GM10248 (cell line): ENCODE results near the gene FOSL2.

Experiments used
- CTCF ChIA-PET: fragments of 300-600 bp; sonication (Branson Sonifier 250); formaldehyde crosslinking; extraction: SDS; loops from one replicate; lab custom pipeline; 2021; ENCODE audit warnings: antibody characterized with exemption; lab: Yijun Ruan, JAX
- POLR2A ChIA-PET: fragments of 350-650 bp; sonication (Branson Sonifier 250); formaldehyde crosslinking; extraction: SDS; loops from one replicate; lab custom pipeline; 2020; ENCODE audit warnings: antibody characterized with exemption; lab: Yijun Ruan, JAX
- DNase-seq: peaks from one replicate; pipeline ENCODE4 v3.0.0; 2012; ENCODE audit errors: extremely low spot score
- TF ChIP-seq, protein P1 (sequence below): IDR thresholded peaks from 2 replicates; pipeline ENCODE4 v1.5.1; 2012; ENCODE audit warnings: mild to moderate bottlenecking, low read depth; ENCODE audit errors: extremely low read depth, missing control alignments, control extremely low read depth

FOSL2 gene

DNA sequence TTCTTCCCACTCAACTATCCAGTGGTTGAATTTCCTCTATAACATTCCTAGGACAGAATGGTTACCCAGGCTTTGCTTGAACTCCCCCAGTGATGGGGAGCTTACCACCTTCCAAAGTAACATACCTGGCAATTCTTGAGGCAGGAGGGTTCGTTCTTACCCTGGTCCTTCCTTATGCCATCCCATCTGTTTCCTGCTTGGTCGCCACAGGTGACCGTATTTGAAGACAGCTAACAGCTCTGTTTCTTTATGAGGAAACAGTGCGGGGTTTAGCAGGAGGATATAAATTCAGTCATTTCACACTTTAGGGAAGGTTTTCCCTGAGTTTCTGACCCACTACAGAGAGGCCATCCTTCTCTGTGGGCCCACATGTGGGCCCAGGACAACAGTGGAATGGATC, 42.6 kb downstream of the FOSL2 start:
- TF ChIP-seq, protein P1, sequence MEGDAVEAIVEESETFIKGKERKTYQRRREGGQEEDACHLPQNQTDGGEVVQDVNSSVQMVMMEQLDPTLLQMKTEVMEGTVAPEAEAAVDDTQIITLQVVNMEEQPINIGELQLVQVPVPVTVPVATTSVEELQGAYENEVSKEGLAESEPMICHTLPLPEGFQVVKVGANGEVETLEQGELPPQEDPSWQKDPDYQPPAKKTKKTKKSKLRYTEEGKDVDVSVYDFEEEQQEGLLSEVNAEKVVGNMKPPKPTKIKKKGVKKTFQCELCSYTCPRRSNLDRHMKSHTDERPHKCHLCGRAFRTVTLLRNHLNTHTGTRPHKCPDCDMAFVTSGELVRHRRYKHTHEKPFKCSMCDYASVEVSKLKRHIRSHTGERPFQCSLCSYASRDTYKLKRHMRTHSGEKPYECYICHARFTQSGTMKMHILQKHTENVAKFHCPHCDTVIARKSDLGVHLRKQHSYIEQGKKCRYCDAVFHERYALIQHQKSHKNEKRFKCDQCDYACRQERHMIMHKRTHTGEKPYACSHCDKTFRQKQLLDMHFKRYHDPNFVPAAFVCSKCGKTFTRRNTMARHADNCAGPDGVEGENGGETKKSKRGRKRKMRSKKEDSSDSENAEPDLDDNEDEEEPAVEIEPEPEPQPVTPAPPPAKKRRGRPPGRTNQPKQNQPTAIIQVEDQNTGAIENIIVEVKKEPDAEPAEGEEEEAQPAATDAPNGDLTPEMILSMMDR, result no peak
- ChIA-PET CTCF (interaction anchor here (1.5 to 1.9 kb wide), 4 partner anchors 9 to 712 kb away, joined by 3 to 7 read pairs (median 6); no protein-coding TSS in a partner anchor), POLR2A (no interaction called here)
- DNase-seq, result no peak

DNA sequence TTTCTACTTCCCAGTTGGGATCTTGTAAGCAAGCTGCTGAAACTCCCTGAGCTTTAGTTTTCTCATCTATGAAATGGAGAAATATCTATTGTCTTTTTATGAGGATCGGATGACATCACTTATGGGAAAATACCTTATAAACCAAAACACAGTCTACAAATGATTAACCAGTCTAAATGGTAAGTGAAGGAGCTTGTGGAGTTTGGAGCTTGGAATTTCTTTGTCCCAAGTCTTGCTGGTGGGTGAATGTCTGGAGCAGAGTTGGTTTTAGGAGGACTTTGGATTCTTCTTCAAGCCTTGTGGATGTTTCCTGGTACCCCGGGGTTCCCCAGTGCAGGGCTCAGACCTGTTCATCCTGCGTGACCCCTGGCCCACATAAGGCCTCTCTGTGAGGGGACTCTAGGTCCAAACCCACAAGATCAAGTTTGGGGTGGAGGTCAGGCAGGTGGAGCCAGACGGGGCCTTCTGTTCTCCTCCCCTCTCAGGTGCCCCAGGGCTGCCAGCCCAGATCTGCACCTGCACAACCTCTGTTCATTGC, 43.2 kb downstream of the FOSL2 start:
- CTCF ChIA-PET, result interaction anchor here (1.5 to 1.9 kb wide), 4 partner anchors 8 to 712 kb away, joined by 3 to 7 read pairs (median 6); no protein-coding TSS in a partner anchor
- TF ChIP-seq, protein P1, result no peak
- POLR2A ChIA-PET, result no interaction called here
- no peak for DNase-seq

DNA sequence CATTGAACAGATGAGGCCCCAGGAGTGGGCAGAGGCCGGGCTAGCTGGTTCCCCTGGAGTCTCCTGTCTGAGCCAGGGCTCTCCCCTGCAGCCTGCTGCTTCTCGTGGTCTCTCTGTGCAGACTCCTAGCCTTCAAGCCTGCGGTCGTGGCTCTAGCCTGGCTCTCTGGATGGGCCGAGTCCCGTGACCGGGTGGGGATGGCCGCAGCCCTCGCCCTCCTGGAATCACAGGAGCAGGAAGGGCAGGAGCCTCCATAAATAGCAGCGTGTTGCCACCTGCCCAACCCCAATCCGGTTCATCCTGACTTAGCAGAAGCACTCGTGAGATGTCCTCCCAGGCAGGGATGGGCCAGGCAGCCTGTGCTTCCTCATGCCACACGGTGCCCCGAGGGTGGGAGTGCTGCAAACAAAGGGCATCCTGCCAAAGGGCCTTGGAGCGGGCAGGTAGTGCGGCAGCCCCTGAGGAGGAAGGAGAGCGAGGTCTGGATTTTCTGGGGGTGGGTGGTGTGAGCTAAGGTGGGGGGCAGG, 43.9 kb downstream of the FOSL2 start:
- ChIA-PET POLR2A (no interaction called here), CTCF (interaction anchor here (1.0 kb wide), 1 partner anchor 19 kb away, joined by 3 read pairs; no protein-coding TSS in a partner anchor)
- DNase-seq, result no peak
- TF ChIP-seq, protein P1, result no peak

DNA sequence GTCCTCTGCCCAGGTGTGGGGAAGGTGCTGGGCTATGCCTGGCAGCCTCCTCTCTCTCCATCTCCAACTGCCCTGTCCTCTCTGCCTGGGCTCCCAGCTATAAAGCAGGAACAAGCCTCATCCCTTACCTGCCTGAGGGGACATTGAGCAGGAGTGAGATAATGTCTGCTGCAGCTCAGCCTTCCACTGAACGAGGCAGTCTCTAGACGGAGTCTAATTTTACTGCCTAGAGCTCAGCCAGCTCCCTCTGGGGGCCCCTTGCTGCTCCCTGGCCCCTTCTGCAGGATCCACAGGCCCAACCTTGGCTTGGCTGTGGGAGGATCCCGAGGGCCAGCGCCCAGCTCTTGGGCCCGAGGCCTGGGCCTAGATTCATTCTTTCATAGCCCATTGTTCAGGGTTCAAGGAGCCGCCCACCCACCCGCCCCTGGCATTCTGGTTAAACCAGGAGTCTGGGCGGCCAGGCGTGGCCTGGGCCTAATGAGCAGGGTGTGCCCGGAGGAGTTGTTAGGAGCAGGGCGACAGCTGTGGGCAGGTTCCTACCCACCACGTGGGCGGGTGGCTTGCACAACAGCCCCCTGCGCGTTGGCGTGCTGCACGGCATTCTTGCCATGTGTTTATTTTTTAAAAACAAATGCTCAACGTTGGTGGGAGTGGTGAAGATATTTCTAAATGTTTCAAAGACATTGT, 44.6 kb downstream of the FOSL2 start:
- no peak for DNase-seq
- POLR2A ChIA-PET, result no interaction called here
- TF ChIP-seq, protein P1, result no peak
- CTCF ChIA-PET, result interaction anchor here (1.0 kb wide), 1 partner anchor 18 kb away, joined by 3 read pairs; no protein-coding TSS in a partner anchor

DNA sequence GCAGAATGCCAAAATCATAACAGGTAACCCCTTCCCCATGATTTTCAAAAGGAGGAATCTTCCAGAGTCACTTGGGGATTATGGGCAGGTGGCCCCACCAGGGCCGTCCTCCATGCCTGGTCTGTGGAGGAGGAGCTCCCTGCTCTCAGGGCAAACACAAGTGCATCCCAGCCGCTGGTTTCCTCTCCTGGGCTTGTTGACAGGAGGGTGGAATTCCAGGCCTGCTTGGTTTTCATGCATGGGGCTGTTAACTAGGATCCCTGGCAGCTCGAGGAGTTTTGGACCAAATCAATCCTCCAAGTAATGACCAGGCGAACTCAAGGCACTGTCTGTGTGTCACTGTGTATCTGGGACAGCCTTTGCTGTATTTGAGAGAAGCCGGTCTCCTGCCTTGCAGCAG, 45.3 kb downstream of the FOSL2 start:
- POLR2A ChIA-PET, result no interaction called here
- no peak for DNase-seq
- CTCF ChIA-PET, result no interaction called here
- TF ChIP-seq, protein P1, result no peak

DNA sequence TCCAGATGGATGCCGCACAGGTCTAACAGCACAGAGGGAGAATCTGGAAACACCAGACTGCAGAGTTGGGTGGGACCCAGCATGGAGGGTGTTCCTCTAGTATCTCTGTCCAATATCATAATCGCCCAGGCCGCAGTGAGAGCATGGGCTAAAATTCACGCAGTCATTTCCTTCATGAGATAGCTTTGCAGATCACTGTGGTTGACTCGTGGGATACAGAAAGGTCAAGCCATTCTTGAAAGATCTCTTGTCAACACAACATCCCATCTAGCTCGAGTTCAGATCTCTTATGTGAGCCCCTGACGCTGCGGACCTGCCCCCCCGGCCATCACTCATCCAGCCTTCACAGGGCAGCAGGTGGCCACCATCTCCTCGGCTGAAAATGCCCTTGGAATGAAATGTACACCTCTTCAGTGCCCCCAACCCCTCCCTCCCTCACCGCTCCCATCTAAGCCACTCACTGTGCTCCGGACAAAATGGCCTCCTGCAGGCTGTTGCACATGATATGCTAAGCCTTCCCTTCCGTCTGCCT, 45.9 kb downstream of the FOSL2 start:
- ChIA-PET CTCF (no interaction called here), POLR2A (no interaction called here)
- no peak for DNase-seq
- TF ChIP-seq, protein P1, result no peak
